Ecto neural progenitor cell (in vitro differentiated cells): Measurements from ENCODE around the gene PMP22.
"Not testable (repeated sequence)": the region's sequence is repeated elsewhere in the genome, so short reads cannot be mapped to it uniquely, and the experiment has no call there.

Experiments
- DNase-seq: peaks from one replicate; pipeline ENCODE4 v3.0.0-alpha.2; 2018; ENCODE audit warnings: low spot score

Gene PMP22

DNA sequence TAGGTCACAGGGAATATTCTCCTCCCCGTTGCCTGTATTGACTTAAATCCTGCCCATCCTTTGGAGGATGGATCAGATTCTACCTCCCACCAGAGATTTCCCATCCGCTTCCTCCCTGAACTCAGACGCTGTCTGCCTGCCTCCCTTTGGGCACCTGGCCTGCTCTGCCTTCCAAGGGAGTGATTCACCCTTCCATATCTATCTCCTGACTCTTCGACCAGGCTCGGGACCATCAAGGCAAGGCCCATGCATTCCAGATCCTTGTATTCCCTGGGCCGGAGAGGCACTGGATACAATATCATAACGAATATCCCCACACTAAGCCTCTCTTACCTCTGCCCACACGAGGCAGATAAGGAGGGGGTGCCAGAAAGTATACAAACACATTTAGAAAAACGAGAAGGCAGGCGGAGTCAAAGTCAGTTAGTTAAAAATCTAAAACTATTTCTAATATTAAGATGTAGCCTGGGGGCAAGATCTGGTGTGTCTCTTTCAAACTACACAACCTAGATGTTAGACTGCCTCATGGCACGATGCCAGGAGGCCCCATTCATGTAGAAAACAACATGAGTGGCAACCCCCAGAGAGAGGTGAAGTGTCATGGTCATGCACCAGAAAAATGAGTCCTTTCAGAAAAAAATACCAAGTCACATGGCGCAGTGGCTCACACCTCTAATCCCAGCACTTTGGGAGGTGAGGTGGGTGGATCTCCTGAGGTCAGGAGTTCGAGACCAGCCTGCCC lies 9.2 kb downstream of the PMP22 start:
- DNase-seq: no peak

DNA sequence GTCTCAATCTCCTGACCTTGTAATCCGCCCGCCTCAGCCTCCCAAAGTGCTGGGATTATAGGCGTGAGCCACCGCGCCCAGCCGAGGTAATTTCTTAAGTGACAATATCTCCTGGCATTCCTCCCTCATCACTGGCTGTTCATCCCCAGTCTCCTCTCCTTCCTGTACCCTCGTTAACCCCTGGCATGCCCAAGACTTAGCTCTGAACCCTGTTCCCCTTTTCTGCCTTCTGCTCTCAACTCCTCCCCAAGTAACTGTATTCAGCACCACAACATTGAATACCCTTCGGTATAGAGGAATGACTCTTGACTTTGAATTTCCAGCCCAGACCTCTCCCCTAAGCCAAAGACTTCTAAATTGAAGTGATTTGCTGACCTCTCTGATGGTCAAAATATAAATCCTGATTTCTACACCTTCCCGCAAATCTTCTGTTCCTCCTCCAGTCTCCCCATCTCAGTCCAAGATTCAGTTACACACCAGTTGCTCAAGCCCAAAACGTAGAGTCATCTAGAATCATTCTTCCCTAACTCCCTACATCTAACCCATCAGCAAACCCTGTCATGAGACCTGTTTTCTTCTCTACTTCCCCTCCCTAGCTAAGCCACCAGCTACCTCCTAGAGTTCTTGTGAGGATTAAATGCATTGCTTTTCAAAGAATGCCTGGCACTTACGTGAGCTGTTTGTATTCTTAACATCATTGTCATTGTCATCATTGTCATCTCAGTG lies 14.8 kb downstream of the PMP22 start:
- DNase-seq: peak; percentile 8

GRCh38 chr17:15249487-15249886 lies 15.6 kb downstream of the PMP22 start:
- DNase-seq: peak; percentile 29

DNA sequence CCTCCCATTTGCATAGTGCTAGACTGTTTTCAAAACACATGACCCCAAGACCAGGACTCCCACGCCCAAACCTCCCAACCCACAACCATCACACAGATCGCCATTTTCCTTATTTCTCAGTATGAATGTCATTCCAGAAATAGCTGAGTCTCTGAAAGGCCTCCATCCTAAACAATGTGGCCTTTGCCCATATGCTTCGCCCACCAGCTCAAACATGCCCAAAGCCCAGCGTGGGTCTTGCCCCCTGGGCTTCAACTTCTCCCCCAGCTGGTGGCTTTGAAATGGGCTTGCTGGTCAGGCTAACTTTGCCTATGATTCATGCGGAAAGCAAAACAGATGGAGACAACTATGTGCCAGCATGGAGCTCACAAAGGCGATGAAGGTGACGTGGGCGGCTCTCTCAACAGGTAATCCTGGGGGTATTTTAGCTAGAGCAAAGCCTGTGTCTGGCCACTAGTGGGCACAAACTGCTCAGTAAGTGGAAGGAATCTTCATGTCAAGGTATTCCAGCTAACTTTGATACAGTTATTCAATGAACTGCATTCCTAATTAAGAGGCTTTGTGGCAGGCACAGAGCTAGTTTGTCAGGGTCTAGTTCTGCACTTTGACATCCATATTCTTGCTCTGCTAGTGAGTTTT lies 17.1 kb downstream of the PMP22 start:
- peak; percentile 45 for DNase-seq

- DNase-seq: peak; percentile 39
Observed at GRCh38 chr17:15245054-15245453, 20.1 kb downstream of the PMP22 start.

DNA sequence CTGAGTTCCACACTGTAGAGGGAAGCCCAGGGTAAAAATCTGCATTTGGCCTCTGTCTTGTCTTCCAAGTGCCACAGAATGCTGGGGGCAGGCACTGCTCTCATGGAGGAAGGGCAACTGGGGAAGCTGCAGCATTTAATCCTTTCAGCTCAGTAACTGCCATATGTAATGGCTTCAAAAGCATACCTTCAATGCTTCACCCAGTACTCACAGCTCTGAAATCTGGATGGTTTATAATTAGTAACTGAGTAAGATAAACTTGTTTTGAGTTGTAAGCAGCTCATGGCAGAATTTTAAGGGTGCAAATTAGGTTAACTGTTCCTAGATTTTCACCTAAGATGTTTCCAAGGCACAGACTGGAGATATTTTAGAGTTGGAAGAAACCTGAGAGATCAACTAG lies 24.5 kb downstream of the PMP22 start:
- no peak for DNase-seq

- DNase-seq: no peak
Observed at GRCh38 chr17:15239491-15239890, 25.6 kb downstream of the PMP22 start.

- DNase-seq: no peak
Observed at GRCh38 chr17:15238676-15239422, 26.3 kb downstream of the PMP22 start.

GRCh38 chr17:15238057-15238456 lies 27.1 kb downstream of the PMP22 start:
- no peak for DNase-seq

GRCh38 chr17:15237106-15237425 lies 28.1 kb downstream of the PMP22 start:
- no peak for DNase-seq

DNA sequence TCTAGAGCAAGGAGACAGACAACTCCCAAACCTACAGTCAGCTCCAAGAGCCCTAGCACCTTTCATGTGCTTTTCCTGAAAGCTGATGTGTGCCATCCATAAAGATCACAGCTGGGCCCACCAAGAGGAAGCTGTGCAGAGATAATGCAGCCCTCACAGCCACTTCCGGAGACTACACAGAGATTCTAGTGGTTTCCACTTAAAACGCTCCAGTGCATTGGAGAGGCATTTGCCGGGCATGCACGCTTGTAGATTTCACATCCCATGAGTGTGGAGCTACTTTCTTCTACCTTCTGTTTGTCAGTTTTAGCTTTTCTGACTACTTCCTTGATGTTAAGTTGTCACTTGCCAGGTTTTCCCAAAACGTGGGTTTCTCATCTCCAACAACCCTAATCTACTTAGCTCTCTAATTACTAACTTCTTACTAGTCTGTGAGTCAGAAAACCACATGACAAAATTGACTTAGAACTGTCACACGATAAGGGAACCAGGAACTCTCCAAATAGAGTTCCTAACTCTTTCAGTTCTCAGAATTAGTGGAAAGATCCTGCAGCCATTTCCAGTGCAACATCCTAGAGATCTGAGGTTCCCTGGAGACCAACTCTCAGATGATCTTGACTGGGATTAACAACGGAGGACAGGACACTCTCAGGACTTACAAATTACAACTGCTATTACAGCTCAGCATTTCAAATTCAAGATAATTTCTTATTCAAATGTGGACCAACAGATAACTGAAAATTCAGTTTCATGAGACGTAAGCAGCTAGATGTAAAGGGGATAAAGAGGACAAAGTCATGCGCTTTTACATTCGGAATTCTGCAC lies 28.6 kb downstream of the PMP22 start:
- DNase-seq: no peak

GRCh38 chr17:15233971-15234370 lies 31.2 kb downstream of the PMP22 start:
- DNase-seq: no peak

DNA sequence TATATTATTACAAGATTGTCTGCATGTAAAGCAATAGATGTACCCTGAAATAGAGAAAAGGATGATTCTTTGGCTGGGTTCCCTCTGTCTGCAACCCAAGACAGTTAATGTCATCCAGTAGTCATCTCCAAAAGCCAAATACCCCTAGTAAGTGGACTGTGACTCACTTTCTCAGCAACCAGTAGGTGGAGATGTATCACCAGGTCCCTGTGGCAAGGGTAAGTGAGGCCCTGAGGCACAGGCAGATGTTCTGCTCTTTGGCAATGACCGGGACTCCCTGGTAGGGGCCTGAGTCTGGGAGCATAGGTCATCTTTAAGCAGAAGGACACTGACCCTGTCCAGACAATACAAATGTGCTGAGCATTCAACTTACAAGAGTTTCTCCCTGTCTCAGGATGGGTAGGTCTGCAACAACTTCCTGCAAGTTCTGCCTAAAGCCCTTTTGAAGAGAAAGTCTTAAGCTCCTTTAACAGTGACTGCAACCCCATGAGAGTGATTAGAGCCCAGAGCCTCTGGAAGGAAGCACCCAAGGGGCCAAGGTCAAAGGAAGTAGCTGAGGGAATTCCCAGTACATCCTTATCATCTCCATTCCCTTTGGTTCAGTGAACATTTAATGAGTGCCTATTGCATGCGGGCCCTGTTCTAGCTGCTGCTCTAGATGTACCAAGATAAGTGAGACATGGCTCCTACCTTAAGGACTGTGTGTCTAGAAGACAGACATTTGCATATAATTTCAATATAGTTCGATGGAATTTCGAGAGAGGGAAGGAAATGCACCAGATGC lies 31.9 kb downstream of the PMP22 start:
- DNase-seq: no peak

DNA sequence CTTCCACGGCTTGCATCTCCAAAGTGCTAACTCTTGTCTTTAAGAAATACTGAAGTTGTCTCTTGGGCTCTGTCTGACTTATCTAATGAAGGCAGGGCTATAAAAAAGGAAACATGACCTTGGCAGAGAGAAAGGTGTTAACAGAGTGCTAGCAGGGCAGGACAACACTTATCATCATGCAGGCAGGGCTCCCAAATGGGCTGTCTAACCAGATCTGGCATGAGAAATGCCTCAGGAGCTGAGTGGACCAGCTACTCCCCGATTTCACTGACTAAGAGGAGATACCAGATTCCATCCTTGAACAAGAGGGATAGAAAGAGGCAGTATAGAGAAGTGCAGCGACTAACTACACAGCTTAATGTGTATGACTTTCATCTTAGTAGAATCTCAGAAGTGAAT lies 32.6 kb downstream of the PMP22 start:
- DNase-seq: no peak

DNA sequence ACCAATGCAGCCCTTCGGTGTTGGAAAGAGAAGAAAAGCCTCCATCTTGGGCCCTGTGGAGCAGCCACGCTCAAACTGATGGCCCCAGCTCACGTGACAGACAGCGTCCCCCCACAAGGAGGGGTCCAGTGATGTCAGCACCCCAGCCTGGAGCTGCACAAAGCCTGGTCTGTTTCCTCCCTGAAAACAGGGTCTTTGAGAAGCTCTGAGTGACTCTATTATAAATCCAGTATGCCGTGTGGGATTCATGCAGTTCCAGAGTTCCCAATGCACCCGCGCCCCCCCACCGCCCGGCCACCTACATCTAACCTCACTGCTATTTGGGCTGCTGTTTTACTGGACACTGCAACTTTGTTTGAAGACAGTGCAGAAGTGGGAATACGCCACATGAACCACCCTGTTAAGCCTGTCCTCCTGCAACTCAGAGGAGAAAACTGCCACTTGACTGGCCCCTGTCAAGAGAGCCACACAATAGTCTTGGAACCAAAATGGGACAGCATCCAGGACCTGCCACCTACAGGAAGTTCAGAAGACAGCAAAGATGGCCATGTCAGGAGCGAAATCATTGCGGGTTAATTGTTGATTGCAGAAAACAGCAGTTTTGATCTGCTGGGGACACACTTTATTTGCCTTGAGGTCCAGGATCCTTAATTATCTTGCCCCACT lies 33.1 kb downstream of the PMP22 start:
- DNase-seq: no peak

GRCh38 chr17:15230866-15231265 lies 34.3 kb downstream of the PMP22 start:
- DNase-seq: no peak

GRCh38 chr17:15221827-15222226 lies 43.3 kb downstream of the PMP22 start:
- DNase-seq: not testable (repeated sequence)

DNA sequence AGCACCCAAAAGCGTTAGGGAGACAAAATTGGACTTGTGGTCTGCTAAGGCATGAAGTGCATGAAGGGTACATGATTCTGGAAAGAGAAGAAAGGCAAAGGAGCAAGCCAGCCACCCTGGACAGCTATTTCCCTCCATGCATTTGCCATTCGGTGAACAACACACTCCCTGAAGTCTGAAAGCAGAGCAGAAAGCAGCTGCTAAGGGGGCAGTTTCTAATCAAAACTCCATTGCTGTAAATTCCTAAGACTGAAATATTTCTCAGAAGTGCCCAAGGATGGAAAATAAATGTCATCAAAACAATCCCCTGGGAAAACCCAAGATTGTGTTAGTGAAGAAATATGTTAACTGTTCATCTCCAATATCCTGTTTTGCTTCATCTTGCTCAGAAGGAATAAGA lies 44.3 kb downstream of the PMP22 start:
- DNase-seq: no peak

- no peak for DNase-seq
Observed at GRCh38 chr17:15216481-15216880, 48.6 kb downstream of the PMP22 start.

- no peak for DNase-seq
Observed at GRCh38 chr17:15213381-15214087, 51.6 kb downstream of the PMP22 start.
